Nephron (organoid): Measurements from ENCODE around the gene TSNAX.

ENCODE experiments used
- H3K27ac Mint-ChIP-seq, 3 experiments: 2 replicates each; pipeline ENCODE4 v1.8.0; 2020; ENCODE audit warnings: mixed read lengths in 3 of 3, mild to moderate bottlenecking in 2 of 3, moderate library complexity in 1 of 3
- H3K27me3 Mint-ChIP-seq: 2 replicates; pipeline ENCODE4 v1.8.0; 2021; ENCODE audit warnings: low read depth, mild to moderate bottlenecking, moderate library complexity, mixed read lengths
- H3K36me3 Mint-ChIP-seq: 2 replicates; pipeline ENCODE4 v1.8.0; 2020; ENCODE audit warnings: low read depth, mixed read lengths
- H3K4me1 Mint-ChIP-seq: 2 replicates; pipeline ENCODE4 v1.8.0; 2020; ENCODE audit warnings: mixed read lengths
- H3K4me3 Mint-ChIP-seq, 3 experiments: 2 replicates each; pipeline ENCODE4 v1.8.0; 2020; ENCODE audit warnings: mild to moderate bottlenecking in 3 of 3, mixed read lengths in 3 of 3, moderate library complexity in 2 of 3
- H3K9me3 Mint-ChIP-seq: 2 replicates; pipeline ENCODE4 v1.8.0; 2020; ENCODE audit warnings: mixed read lengths
- CTCF ChIP-seq, 3 experiments: fragments of 200-600 bp; sonication (generic); IDR thresholded peaks; one replicate each; pipeline ENCODE4 v1.5.0; 2021; ENCODE audit warnings: antibody characterized with exemption in 3 of 3; ENCODE audit not compliant: unreplicated experiment in 3 of 3

Gene TSNAX

GRCh38 chr1:231605149-231606100 lies 77.0 kb downstream of the TSNAX start:
- H3K9me3 Mint-ChIP-seq: peaks cover 10% of the 10 kb centered on the region
- H3K36me3 Mint-ChIP-seq: no peaks in the 10 kb centered on the region
- H3K4me3 Mint-ChIP-seq: no peak overlapping the region
- peaks cover 23% of the 10 kb centered on the region for H3K4me1 Mint-ChIP-seq
- TF ChIP-seq CTCF (IDR thresholded peaks at IDR 0.05; ENCODE audit: unreplicated experiment in 3 of 3): no peak
- peak overlapping the region in 1 of 3 experiments; percentile 16 for H3K27ac Mint-ChIP-seq
- H3K27me3 Mint-ChIP-seq: peaks cover 15% of the 10 kb centered on the region

- H3K4me1 Mint-ChIP-seq: peaks cover 17% of the 10 kb centered on the region
- no peaks in the 10 kb centered on the region for H3K36me3 Mint-ChIP-seq
- no peak overlapping the region for H3K27ac Mint-ChIP-seq
- peaks cover 12% of the 10 kb centered on the region for H3K9me3 Mint-ChIP-seq
- H3K27me3 Mint-ChIP-seq: peaks cover 24% of the 10 kb centered on the region
- no peak overlapping the region for H3K4me3 Mint-ChIP-seq
- no peak for TF ChIP-seq CTCF (IDR thresholded peaks at IDR 0.05; ENCODE audit: unreplicated experiment in 3 of 3)
Measured at GRCh38 chr1:231606712-231607111, 78.2 kb downstream of the TSNAX start.

DNA sequence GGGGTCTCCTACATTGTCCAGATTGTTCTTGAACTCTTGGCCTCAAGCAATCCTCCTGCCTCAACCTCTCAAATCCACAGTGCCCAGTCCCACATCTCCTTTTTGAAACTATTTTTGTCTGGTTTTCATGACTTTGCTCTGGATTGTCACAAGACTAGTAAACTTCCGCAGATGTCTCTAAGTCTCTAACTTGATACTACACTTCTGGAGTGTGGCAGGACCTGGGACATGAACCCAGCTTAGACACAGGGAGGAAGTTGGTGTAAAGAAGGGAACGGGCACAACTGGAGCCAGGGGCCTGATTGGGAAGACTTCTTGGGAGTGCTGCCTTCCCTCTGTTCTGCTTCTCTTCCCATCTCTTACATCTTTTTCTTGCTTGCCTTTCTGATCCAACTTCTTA lies 81.9 kb downstream of the TSNAX start:
- TF ChIP-seq CTCF (IDR thresholded peaks at IDR 0.05; ENCODE audit: unreplicated experiment in 3 of 3): no peak
- no peak overlapping the region for H3K27ac Mint-ChIP-seq
- H3K36me3 Mint-ChIP-seq: no peaks in the 10 kb centered on the region
- H3K4me1 Mint-ChIP-seq: no peaks in the 10 kb centered on the region
- H3K4me3 Mint-ChIP-seq: no peak overlapping the region
- peaks cover 23% of the 10 kb centered on the region for H3K27me3 Mint-ChIP-seq
- peaks cover 12% of the 10 kb centered on the region for H3K9me3 Mint-ChIP-seq

DNA sequence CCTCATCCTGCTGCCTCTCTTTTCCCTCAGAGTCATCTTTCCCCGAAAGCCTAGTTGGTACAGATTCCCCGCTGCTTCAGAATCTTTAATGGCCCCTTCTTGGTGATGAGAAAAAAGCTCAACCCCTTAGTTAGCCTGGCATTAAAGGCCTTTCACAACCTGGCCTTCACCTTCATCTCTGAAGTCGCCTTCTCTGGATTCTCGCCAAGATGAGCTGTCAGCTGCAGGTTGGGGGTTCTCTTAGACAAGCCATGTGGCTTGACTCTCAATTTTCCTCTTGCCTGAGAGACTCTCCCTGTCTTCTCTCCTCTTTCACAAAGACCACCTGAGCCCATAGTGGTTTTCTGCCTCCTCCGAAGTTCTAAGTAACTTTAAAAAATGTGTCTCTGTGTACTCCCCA lies 82.6 kb downstream of the TSNAX start:
- Mint-ChIP-seq H3K4me1 (no peaks in the 10 kb centered on the region), H3K27me3 (peaks cover 21% of the 10 kb centered on the region), H3K4me3 (no peak overlapping the region), H3K27ac (no peak overlapping the region), H3K36me3 (no peaks in the 10 kb centered on the region), H3K9me3 (peaks cover 12% of the 10 kb centered on the region)
- TF ChIP-seq CTCF (IDR thresholded peaks at IDR 0.05; ENCODE audit: unreplicated experiment in 3 of 3): no peak

DNA sequence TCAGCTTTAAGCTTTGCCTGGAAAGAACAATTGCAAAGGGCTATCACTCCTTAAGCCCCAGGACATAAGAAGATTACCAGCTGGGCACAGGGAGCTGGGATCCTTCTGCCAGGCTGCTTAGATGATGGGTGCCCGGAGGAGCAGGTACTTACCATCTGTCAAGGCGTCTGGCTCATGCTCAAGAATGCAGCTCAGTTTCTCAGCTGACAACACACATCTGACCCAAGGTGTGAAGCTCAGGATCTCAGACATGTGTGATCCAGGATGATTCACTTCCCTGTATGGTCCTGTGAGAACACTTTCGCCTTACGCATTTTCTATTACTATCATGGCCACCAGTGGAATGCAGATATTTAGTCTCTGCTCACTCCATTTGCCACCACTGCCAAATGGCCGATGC lies 83.4 kb downstream of the TSNAX start:
- Mint-ChIP-seq H3K4me1 (no peaks in the 10 kb centered on the region), H3K27me3 (peaks cover 21% of the 10 kb centered on the region), H3K9me3 (peaks cover 12% of the 10 kb centered on the region), H3K36me3 (no peaks in the 10 kb centered on the region), H3K4me3 (no peak overlapping the region), H3K27ac (no peak overlapping the region)
- no peak for TF ChIP-seq CTCF (IDR thresholded peaks at IDR 0.05; ENCODE audit: unreplicated experiment in 3 of 3)
